Middle frontal gyrus (tissue), 1 donor: ENCODE measurements around the gene SIK3.

Source experiments
- DNase-seq: peaks from one replicate; pipeline ENCODE4 v3.0.0-alpha.2; 2015; ENCODE audit warnings: low spot score; ENCODE audit errors: extremely low spot score

Gene SIK3

GRCh38 chr11:116931206-116931953 lies 166.8 kb downstream of the SIK3 start:
- no peak for DNase-seq

- no peak for DNase-seq
Observed at GRCh38 chr11:116930586-116930985, 167.6 kb downstream of the SIK3 start.

GRCh38 chr11:116930177-116930576 lies 168.1 kb downstream of the SIK3 start:
- no peak for DNase-seq

- no peak for DNase-seq
Observed at GRCh38 chr11:116929414-116930090, 168.7 kb downstream of the SIK3 start.

- DNase-seq: no peak
Observed at GRCh38 chr11:116928845-116929244, 169.4 kb downstream of the SIK3 start.

- DNase-seq: no peak
Observed at GRCh38 chr11:116928102-116928777, 170.0 kb downstream of the SIK3 start.

- DNase-seq: no peak
Observed at GRCh38 chr11:116927163-116927974, 170.9 kb downstream of the SIK3 start.

- DNase-seq: no peak
Observed at GRCh38 chr11:116925050-116925449, 173.2 kb downstream of the SIK3 start.

- DNase-seq: no peak
Observed at GRCh38 chr11:116918925-116919655, 179.1 kb downstream of the SIK3 start.

GRCh38 chr11:116917632-116918031 lies 180.6 kb downstream of the SIK3 start:
- no peak for DNase-seq

- DNase-seq: no peak
Observed at GRCh38 chr11:116916886-116917285, 181.3 kb downstream of the SIK3 start.

GRCh38 chr11:116916052-116916451 lies 182.2 kb downstream of the SIK3 start:
- no peak for DNase-seq

- DNase-seq: no peak
Observed at GRCh38 chr11:116913000-116913399, 185.2 kb downstream of the SIK3 start.

- DNase-seq: no peak
Observed at GRCh38 chr11:116911976-116912734, 186.1 kb downstream of the SIK3 start.

GRCh38 chr11:116910847-116911246 lies 187.4 kb downstream of the SIK3 start:
- DNase-seq: no peak

GRCh38 chr11:116910378-116910777 lies 187.8 kb downstream of the SIK3 start:
- no peak for DNase-seq

- no peak for DNase-seq
Observed at GRCh38 chr11:116909245-116909644, 189.0 kb downstream of the SIK3 start.

- DNase-seq: no peak
Observed at GRCh38 chr11:116906479-116906878, 191.7 kb downstream of the SIK3 start.

- no peak for DNase-seq
Observed at GRCh38 chr11:116903090-116903489, 195.1 kb downstream of the SIK3 start.
